ENCODE data around the gene NOS3.

- TF ChIP-seq CTCF (IDR thresholded peaks at IDR 0.05) (no peak), POLR2AphosphoS5 (IDR thresholded peaks at IDR 0.05) (no peak)
Measured at GRCh38 chr7:151015967-151016366, 25.1 kb downstream of the NOS3 start.

All from prostate gland (tissue), 2 donors.